K562 (cell line): ENCODE data around the gene RET. TPM values are rescaled to one million over a fixed set of nuclear protein-coding genes. Genes with fewer than 3 reads are reported as not detected.

Source experiments
- ATAC-seq: fragments of 200-7000 bp; cut with Tn5 transposase; 3 replicates; pipeline ENCODE4 v1.9.1; 2020; ENCODE audit warnings: moderate library complexity
- BruUV-seq: library from RNA; stranded (reverse); fragments of 400-500 nt; replicated peaks from 2 replicates; lab custom pipeline; 2021; lab: Mats Ljungman, UMichigan
- CTCF ChIA-PET: fragments of 300-600 bp; formaldehyde crosslinking; extraction: SDS; loops from one replicate; lab custom pipeline; 2021; ENCODE audit warnings: low intra/inter-chr PET ratio; lab: Yijun Ruan, JAX
- POLR2A ChIA-PET: fragments of 300-600, 350-650 bp; sonication (Branson Sonifier 250); formaldehyde crosslinking; extraction: SDS; loops from one replicate; lab custom pipeline; 2021; ENCODE audit warnings: antibody characterized with exemption, inconsistent platforms; lab: Yijun Ruan, JAX
- DNase-seq, 4 experiments: peaks; one replicate each; pipeline versions ENCODE4 v3.0.0 to v3.0.0-alpha.2; 2011 to 2018; ENCODE audit warnings: low spot score in 3 of 4, mixed read lengths in 3 of 4; ENCODE audit errors: extremely low read depth in 1 of 4
- FAIRE-seq: peaks from 2 replicates; lab custom pipeline; 2011; peaks lifted over from hg19 to GRCh38; lab: Jason Lieb, UNC
- H2AFZ ChIP-seq: 2 replicates; pipeline ENCODE4 v1.6.0; 2011; ENCODE audit warnings: low read depth, low read length, control low read depth, inconsistent platforms
- H3K27ac ChIP-seq: fragments of 200-600 bp; 3 replicates; pipeline ENCODE4 v1.8.0; 2011; ENCODE audit warnings: low read depth, mild to moderate bottlenecking, control low read depth, inconsistent platforms, low read length, moderate library complexity, mixed read lengths; ENCODE audit errors: extremely low read depth
- H3K27me3 ChIP-seq, 2 experiments: fragments of 300-600 bp in 1 of 2; 2 replicates in 1 of 2; 3 replicates in 1 of 2; pipeline versions ENCODE4 v1.6.0 to v1.8.0; 2011; ENCODE audit warnings: inconsistent platforms in 2 of 2, low read length in 2 of 2, mild to moderate bottlenecking in 1 of 2, mixed read lengths in 1 of 2, moderate library complexity in 1 of 2; ENCODE audit not compliant: control insufficient read depth in 2 of 2, insufficient read depth in 2 of 2
- H3K36me3 ChIP-seq: fragments of 300-600 bp; 3 replicates; pipeline ENCODE4 v1.8.0; 2011; ENCODE audit warnings: mild to moderate bottlenecking, low read length, inconsistent platforms; ENCODE audit not compliant: control insufficient read depth, insufficient read depth
- H3K4me1 ChIP-seq, 2 experiments: fragments of 200-600 bp in 1 of 2; replicated peaks in 1 of 2; 2 replicates in 1 of 2; 3 replicates in 1 of 2; pipeline versions ENCODE4 v1.5.1 to v1.8.0; 2011; ENCODE audit warnings: inconsistent platforms in 2 of 2, low read length in 2 of 2, mild to moderate bottlenecking in 1 of 2, mixed read lengths in 1 of 2, moderate library complexity in 1 of 2; ENCODE audit not compliant: control insufficient read depth in 2 of 2, insufficient read depth in 2 of 2
- H3K4me2 ChIP-seq: 2 replicates; pipeline ENCODE4 v1.6.1; 2011; ENCODE audit warnings: low read length, control low read depth, inconsistent platforms, mixed read lengths; ENCODE audit not compliant: insufficient read depth
- H3K4me3 ChIP-seq: fragments of 200-600 bp; sonication (generic), shearing (Covaris generic); 2 replicates; pipeline ENCODE4 v1.5.1; 2016; ENCODE audit warnings: control low read depth, inconsistent platforms
- H3K79me2 ChIP-seq: fragments of 200-600 bp; 3 replicates; pipeline ENCODE4 v1.8.0; 2011; ENCODE audit warnings: low read length, inconsistent platforms; ENCODE audit not compliant: control insufficient read depth, insufficient read depth
- H3K9ac ChIP-seq, 2 experiments: 2 replicates each; pipeline versions ENCODE4 v1.6.0 to v1.6.1; 2011; ENCODE audit warnings: low read depth in 2 of 2, low read length in 2 of 2, control low read depth in 1 of 2, inconsistent platforms in 1 of 2, mild to moderate bottlenecking in 1 of 2, mixed read lengths in 1 of 2; ENCODE audit not compliant: insufficient read depth in 1 of 2
- H3K9me1 ChIP-seq: one replicate; pipeline ENCODE4 v1.6.0; 2011; ENCODE audit warnings: inconsistent platforms, mild to moderate bottlenecking, low read length, moderate library complexity; ENCODE audit not compliant: control insufficient read depth, insufficient read depth
- H3K9me3 ChIP-seq: replicated peaks from 2 replicates; pipeline ENCODE4 v1.5.1; 2011; ENCODE audit warnings: low read depth, low read length, inconsistent platforms; ENCODE audit not compliant: control insufficient read depth, insufficient read depth
- H4K20me1 ChIP-seq: replicated peaks from 2 replicates; pipeline ENCODE4 v1.6.1; 2011; ENCODE audit warnings: low read length, inconsistent platforms, mixed read lengths; ENCODE audit not compliant: control insufficient read depth, insufficient read depth
- KDM1A ChIP-seq, 2 experiments: fragments of 450-650 bp; IDR thresholded peaks; 2 replicates each; pipeline ENCODE4 v1.6.1; 2016; ENCODE audit warnings: mild to moderate bottlenecking in 2 of 2
- MEF2A ChIP-seq: IDR thresholded peaks from 2 replicates; pipeline ENCODE4 v1.6.1; 2011; ENCODE audit warnings: low read depth, mild to moderate bottlenecking, low read length, moderate library complexity; ENCODE audit not compliant: control insufficient read depth
- SPI1 ChIP-seq: IDR thresholded peaks from 2 replicates; pipeline ENCODE4 v1.6.1; 2011; ENCODE audit warnings: low read depth, low read length, control low read depth, borderline replicate concordance
- ZBED1 ChIP-seq: IDR thresholded peaks from 2 replicates; pipeline ENCODE4 v1.6.1; 2014
- WGBS: fragments of 100-300 bp; shearing (Covaris generic); methylation state at CpG from one replicate; pipeline ENCODE4 v1.1.6; 2016; ENCODE audit warnings: low coverage, mixed read lengths; ENCODE audit not compliant: insufficient coverage; ENCODE audit errors: missing lambda C conversion rate; 5-methylcytosine and 5-hydroxymethylcytosine counted together
- in situ Hi-C: fragments of 300-500 bp; cut with MboI; formaldehyde crosslinking; loops from 4 replicates; pipeline ENCODE4 v1.15.0; 2018; ENCODE audit warnings: inconsistent platforms, mixed read lengths
- intact Hi-C: fragments of 100-400 bp; cut with micrococcal nuclease; formaldehyde crosslinking; loops from 2 replicates; pipeline ENCODE4 v1.14.2; 2022
- polyA plus RNA-seq, 8 experiments: library from polyadenylated mRNA; depleted of rRNA in 4 of 8; stranded (reverse) in 5 of 8; unstranded in 3 of 8; fragments of >200 nt; fragmentation: Nextera tagmentation in 2 of 8; fragmentation: Illumina TruSeq in 1 of 8; extraction: Ambion mirVana in 2 of 8; extraction: Trizol in 1 of 8; gene quantifications; 2 replicates each; pipeline versions ENCODE4 v1.2.1 to v1.2.3, GENCODE V29; 2011 to 2014; ENCODE audit warnings: inconsistent platforms in 1 of 8, missing spikeins in 1 of 8
- total RNA-seq, 7 experiments: library from RNA; depleted of rRNA in 6 of 7; stranded (reverse); fragments of >200 nt in 6 of 7; fragmentation: Illumina TruSeq in 2 of 7; extraction: Trizol in 2 of 7; gene quantifications; 2 replicates each; pipeline versions ENCODE4 v1.2.1 to v1.2.3, GENCODE V29; 2011 to 2021; ENCODE audit warnings: low replicate concordance in 1 of 7
- TF ChIP-seq, protein P1 (sequence below), 2 experiments: fragments of 450-650 bp; formaldehyde crosslinking in 1 of 2; IDR thresholded peaks; 2 replicates each; pipeline versions ENCODE4 v1.4.0 to v1.6.1; 2014 to 2020; ENCODE audit warnings: mild to moderate bottlenecking in 2 of 2, borderline replicate concordance in 1 of 2, low read depth in 1 of 2

RET gene
- total and polyA plus RNA-seq, 9 of the 15 experiments (the other 6 are each of a cell fraction or from before 2014, with no cell fraction given): 0.04 to 0.05 TPM; not detected in 7

- TF ChIP-seq, protein P1, sequence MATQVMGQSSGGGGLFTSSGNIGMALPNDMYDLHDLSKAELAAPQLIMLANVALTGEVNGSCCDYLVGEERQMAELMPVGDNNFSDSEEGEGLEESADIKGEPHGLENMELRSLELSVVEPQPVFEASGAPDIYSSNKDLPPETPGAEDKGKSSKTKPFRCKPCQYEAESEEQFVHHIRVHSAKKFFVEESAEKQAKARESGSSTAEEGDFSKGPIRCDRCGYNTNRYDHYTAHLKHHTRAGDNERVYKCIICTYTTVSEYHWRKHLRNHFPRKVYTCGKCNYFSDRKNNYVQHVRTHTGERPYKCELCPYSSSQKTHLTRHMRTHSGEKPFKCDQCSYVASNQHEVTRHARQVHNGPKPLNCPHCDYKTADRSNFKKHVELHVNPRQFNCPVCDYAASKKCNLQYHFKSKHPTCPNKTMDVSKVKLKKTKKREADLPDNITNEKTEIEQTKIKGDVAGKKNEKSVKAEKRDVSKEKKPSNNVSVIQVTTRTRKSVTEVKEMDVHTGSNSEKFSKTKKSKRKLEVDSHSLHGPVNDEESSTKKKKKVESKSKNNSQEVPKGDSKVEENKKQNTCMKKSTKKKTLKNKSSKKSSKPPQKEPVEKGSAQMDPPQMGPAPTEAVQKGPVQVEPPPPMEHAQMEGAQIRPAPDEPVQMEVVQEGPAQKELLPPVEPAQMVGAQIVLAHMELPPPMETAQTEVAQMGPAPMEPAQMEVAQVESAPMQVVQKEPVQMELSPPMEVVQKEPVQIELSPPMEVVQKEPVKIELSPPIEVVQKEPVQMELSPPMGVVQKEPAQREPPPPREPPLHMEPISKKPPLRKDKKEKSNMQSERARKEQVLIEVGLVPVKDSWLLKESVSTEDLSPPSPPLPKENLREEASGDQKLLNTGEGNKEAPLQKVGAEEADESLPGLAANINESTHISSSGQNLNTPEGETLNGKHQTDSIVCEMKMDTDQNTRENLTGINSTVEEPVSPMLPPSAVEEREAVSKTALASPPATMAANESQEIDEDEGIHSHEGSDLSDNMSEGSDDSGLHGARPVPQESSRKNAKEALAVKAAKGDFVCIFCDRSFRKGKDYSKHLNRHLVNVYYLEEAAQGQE (IDR thresholded peaks at IDR 0.05; ENCODE audit: borderline replicate concordance): peak; percentile 51; the same call in 1 of the 2 replicates
- TF ChIP-seq, protein P1 (CRISPR knock-in tag; IDR thresholded peaks at IDR 0.05; ENCODE audit: low read depth): no peak
- TF ChIP-seq, all 486 proteins: peak for 7
Observed at GRCh38 chr10:43078986-43079273, 2.1 kb downstream of the RET start (continued).

DNA sequence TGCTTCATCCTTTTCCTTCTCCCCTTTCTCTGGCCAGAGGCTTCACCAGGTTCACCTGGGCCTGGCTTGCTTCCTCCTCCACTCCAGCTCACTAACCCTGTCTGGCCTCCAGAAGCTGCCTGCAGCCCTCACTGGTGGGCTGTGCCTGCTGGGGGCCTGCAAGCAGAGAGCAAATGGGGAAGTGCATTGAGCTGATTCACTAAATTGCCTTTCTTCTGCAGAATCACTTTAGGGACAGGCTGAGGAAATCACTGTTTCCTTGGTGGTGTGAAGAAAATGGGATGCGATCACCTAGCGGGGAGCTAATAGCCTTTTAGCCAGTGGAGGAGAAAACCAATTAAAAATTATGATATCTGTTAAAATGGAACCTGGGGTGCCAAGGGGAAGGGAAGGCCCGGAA, 3.0 kb downstream of the RET start:
- no peaks in the 10 kb centered on the region for H3K9me3 ChIP-seq
- ChIA-PET CTCF (no interaction called here), POLR2A (interaction anchor here (0.7 to 0.9 kb wide), 2 partner anchors 16 to 22 kb away, joined by 3 read pairs; no protein-coding TSS in a partner anchor)
- no TSS peak for BruUV-seq
- no peak overlapping the region for H3K9ac ChIP-seq
- DNase-seq: no peak
- no peaks in the 10 kb centered on the region for H3K36me3 ChIP-seq
- no peak overlapping the region for H2AFZ ChIP-seq
- H4K20me1 ChIP-seq: peaks cover 12% of the 10 kb centered on the region
- H3K4me1 ChIP-seq: peaks cover 0 to 26% of the 10 kb centered on the region in 2 experiments; a peak in 2 of 5 replicates
- peak; percentile 68; the same call in 1 of the 2 replicates for TF ChIP-seq SPI1
- TF ChIP-seq ZBED1: no peak
- TF ChIP-seq KDM1A (IDR thresholded peaks at IDR 0.05): no peak
- TF ChIP-seq MEF2A: no peak
- no peak overlapping the region for H3K4me3 ChIP-seq
- in situ Hi-C loops: no loop called here
- peaks cover 0 to 40% of the 10 kb centered on the region in 2 experiments; a peak in 2 of 5 replicates for H3K27me3 ChIP-seq
- H3K4me2 ChIP-seq: no peak overlapping the region
- no peaks in the 10 kb centered on the region for H3K79me2 ChIP-seq
- H3K9me1 ChIP-seq: no peaks in the 10 kb centered on the region
- H3K27ac ChIP-seq: no peak overlapping the region
- FAIRE-seq: no peak
- intact Hi-C loops: loop anchor here (2.0 to 10.0 kb wide), 4 partner anchors 32 to 213 kb away; no protein-coding TSS in a partner anchor
- ATAC-seq: no peak
- WGBS: 0% methylated on average over 3 of the region's 3 CpGs
